Mammary epithelial cell (primary cell): ENCODE results near the gene EEF1A1.

Source experiments
- CTCF ChIP-seq, 2 donors: IDR thresholded peaks in 1 of 2; conservative IDR thresholded peaks in 1 of 2; 2 replicates each; pipeline ENCODE4 v1.5.1; 2011 to 2012; ENCODE audit warnings: inconsistent platforms in 2 of 2, low read length in 2 of 2, mild to moderate bottlenecking in 2 of 2, control low read depth in 1 of 2, low read depth in 1 of 2; ENCODE audit not compliant: insufficient read depth in 1 of 2; ENCODE audit errors: extremely low read depth in 1 of 2
- EZH2 ChIP-seq: IDR thresholded peaks from 2 replicates; pipeline ENCODE4 v1.6.1; 2012; ENCODE audit warnings: low read length, inconsistent platforms, borderline replicate concordance

GRCh38 chr6:73548458-73549446 lies 27.9 kb upstream of the EEF1A1 start:
- TF ChIP-seq CTCF (conservative IDR thresholded peaks at IDR 0.05 in 1 of 2, IDR thresholded peaks at IDR 0.05 in 1 of 2; ENCODE audit: extremely low read depth in 1 of 2, insufficient read depth in 1 of 2, low read depth in 1 of 2, low read length in 2 of 2) (no peak), EZH2 (no peak)
